PC-9 (cell line): ENCODE measurements around the gene TRANK1.

ENCODE experiments used
- EZH2 ChIP-seq: fragments of 200-600 bp; sonication (generic); IDR thresholded peaks from 2 replicates; pipeline ENCODE4 v1.8.0; 2017; ENCODE audit warnings: antibody characterized with exemption, low read depth
- TF ChIP-seq, protein P1 (sequence below): fragments of 200-600 bp; sonication (generic); conservative IDR thresholded peaks from 2 replicates; pipeline ENCODE4 v1.6.1; 2017; ENCODE audit warnings: mixed run types, antibody characterized with exemption, mild to moderate bottlenecking, moderate library complexity

GRCh38 chr3:36864180-36865053, 80.4 kb downstream of the TRANK1 start:
- TF ChIP-seq, protein P1, sequence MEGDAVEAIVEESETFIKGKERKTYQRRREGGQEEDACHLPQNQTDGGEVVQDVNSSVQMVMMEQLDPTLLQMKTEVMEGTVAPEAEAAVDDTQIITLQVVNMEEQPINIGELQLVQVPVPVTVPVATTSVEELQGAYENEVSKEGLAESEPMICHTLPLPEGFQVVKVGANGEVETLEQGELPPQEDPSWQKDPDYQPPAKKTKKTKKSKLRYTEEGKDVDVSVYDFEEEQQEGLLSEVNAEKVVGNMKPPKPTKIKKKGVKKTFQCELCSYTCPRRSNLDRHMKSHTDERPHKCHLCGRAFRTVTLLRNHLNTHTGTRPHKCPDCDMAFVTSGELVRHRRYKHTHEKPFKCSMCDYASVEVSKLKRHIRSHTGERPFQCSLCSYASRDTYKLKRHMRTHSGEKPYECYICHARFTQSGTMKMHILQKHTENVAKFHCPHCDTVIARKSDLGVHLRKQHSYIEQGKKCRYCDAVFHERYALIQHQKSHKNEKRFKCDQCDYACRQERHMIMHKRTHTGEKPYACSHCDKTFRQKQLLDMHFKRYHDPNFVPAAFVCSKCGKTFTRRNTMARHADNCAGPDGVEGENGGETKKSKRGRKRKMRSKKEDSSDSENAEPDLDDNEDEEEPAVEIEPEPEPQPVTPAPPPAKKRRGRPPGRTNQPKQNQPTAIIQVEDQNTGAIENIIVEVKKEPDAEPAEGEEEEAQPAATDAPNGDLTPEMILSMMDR: no peak
- TF ChIP-seq EZH2: no peak
